Astrocyte of the spinal cord (primary cell): ENCODE measurements around the gene NAT16.

ENCODE experiments used
- DNase-seq: peaks from one replicate; pipeline ENCODE4 v3.0.0; 2011; ENCODE audit warnings: low read depth, low spot score
- H3K4me3 ChIP-seq: 2 replicates; pipeline ENCODE4 v1.5.1; 2011; ENCODE audit warnings: low read depth, mild to moderate bottlenecking, low read length, moderate library complexity
- in situ Hi-C: cut with HindIII; loops from 2 replicates; pipeline ENCODE4 v1.10.0; 2017; ENCODE audit warnings: low sequenced_read_pairs
- TF ChIP-seq, protein P1 (sequence below): IDR thresholded peaks from 2 replicates; pipeline ENCODE4 v1.5.1; 2012; ENCODE audit warnings: low read depth, mild to moderate bottlenecking, low read length, inconsistent platforms

Gene NAT16

DNA sequence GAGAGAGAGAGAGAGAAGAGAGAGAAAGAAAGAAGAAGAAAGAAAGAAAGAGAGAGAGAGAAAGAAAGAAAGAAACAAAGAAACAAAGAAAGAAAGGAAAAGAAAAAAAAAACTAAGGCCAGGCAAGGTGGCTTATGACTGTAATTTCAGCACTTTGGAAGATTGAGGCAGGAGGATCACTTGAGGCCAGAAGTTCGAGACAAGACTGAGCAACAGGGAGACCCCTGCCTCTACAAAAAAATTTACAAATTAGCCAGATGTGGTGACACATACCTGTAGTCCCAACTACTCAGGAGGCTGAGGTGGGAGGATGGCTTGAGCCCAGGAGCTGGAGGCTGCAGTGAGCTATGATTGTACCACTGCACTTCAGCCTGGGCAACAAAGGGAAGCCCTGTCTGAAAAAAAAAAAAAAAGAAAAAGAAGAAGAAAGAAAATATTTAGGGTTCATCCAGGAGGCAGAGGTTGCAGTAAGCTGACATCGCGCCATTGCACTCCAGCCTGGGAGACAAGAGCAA lies 50.4 kb downstream of the NAT16 start:
- peak overlapping the region; percentile 97 for H3K4me3 ChIP-seq
- TF ChIP-seq, protein P1, sequence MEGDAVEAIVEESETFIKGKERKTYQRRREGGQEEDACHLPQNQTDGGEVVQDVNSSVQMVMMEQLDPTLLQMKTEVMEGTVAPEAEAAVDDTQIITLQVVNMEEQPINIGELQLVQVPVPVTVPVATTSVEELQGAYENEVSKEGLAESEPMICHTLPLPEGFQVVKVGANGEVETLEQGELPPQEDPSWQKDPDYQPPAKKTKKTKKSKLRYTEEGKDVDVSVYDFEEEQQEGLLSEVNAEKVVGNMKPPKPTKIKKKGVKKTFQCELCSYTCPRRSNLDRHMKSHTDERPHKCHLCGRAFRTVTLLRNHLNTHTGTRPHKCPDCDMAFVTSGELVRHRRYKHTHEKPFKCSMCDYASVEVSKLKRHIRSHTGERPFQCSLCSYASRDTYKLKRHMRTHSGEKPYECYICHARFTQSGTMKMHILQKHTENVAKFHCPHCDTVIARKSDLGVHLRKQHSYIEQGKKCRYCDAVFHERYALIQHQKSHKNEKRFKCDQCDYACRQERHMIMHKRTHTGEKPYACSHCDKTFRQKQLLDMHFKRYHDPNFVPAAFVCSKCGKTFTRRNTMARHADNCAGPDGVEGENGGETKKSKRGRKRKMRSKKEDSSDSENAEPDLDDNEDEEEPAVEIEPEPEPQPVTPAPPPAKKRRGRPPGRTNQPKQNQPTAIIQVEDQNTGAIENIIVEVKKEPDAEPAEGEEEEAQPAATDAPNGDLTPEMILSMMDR, result no peak
- no peak for DNase-seq
- in situ Hi-C loops, result no loop called here

DNA sequence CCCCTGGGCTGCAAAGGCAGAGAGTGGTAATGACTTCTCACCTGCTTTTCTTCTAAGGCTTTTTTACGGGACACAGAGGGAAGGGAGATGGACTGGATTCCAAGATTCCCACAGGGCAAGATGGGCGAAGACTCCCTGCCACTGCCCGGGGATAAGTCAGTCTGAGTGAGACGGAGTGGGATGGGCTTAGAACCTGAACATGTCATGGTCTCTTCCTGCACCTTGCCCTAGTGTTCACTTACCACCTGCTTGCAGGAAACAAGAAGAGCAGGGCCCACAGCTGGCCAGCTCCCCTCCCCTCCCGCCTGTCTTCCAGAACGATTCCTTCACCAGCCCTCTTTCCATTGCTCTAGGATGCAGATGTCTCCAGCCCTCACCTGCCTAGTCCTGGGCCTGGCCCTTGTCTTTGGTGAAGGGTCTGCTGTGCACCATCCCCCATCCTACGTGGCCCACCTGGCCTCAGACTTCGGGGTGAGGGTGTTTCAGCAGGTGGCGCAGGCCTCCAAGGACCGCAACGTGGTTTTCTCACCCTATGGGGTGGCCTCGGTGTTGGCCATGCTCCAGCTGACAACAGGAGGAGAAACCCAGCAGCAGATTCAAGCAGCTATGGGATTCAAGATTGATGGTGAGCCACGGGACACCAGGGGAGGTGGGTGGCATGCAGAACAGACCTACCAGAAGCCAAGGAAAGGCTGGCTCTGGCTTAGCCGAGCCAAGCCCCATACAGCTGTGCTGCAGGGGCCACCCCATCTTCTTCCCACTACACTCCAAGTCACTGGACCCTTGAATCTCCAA lies 51.9 kb downstream of the NAT16 start:
- in situ Hi-C loops, result no loop called here
- TF ChIP-seq, protein P1, result no peak
- H3K4me3 ChIP-seq, result peak overlapping the region; percentile 97
- peak; percentile 65 for DNase-seq

DNA sequence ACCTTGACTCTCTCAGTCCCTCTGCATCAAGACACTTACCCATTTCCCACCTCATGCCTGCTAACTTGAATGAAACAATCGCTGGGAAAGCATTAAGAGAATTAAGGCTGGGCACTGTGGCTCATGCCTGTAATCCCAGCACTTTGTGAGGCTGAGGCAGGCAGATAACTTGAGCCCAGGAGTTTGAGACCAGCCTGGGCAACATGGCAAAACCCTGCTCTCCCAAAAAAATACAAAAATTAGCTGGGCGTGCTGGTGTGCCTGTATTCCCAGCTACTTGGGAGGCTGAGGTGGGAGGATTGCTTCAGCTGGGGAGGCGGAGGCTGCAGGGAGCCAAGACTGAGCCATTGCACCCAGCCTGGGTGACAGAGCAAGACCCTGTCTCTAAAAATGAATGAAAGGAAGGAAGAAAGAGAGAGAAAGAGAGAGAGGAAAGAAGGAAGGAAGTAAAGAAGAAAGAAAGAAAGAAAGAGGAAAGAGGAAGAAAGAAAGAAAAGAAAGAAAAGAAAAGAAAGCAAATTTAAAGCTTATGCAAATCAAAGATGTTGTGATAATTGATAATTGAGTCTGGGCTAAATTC lies 52.5 kb downstream of the NAT16 start:
- in situ Hi-C loops, result no loop called here
- TF ChIP-seq, protein P1, result no peak
- peak overlapping the region; percentile 97 for H3K4me3 ChIP-seq
- no peak for DNase-seq

DNA sequence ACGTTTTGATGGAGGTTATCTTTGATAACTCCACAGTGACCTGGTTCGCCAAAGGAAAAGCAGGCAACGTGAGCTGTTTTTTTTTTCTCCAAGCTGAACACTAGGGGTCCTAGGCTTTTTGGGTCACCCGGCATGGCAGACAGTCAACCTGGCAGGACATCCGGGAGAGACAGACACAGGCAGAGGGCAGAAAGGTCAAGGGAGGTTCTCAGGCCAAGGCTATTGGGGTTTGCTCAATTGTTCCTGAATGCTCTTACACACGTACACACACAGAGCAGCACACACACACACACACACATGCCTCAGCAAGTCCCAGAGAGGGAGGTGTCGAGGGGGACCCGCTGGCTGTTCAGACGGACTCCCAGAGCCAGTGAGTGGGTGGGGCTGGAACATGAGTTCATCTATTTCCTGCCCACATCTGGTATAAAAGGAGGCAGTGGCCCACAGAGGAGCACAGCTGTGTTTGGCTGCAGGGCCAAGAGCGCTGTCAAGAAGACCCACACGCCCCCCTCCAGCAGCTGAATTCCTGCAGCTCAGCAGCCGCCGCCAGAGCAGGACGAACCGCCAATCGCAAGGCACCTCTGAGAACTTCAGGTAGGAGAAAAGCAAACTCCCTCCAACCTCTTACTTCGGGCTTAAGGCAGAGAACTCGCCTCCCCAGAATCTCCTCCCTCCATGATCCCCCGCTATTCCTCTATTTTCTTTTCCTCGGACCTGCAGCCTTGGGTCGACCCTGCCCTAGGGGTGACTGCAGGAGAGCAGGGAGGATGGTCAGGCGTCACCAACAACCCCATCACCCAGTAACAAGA lies 53.2 kb downstream of the NAT16 start, which contains the start of gene SERPINE1:
SERPINE1 (plus strand) TSS at position 454 of the 809 bp plus-strand sequence. CDS start 1,290 bp downstream, outside the sequence.
- TF ChIP-seq, protein P1, result peak; percentile 31

DNA sequence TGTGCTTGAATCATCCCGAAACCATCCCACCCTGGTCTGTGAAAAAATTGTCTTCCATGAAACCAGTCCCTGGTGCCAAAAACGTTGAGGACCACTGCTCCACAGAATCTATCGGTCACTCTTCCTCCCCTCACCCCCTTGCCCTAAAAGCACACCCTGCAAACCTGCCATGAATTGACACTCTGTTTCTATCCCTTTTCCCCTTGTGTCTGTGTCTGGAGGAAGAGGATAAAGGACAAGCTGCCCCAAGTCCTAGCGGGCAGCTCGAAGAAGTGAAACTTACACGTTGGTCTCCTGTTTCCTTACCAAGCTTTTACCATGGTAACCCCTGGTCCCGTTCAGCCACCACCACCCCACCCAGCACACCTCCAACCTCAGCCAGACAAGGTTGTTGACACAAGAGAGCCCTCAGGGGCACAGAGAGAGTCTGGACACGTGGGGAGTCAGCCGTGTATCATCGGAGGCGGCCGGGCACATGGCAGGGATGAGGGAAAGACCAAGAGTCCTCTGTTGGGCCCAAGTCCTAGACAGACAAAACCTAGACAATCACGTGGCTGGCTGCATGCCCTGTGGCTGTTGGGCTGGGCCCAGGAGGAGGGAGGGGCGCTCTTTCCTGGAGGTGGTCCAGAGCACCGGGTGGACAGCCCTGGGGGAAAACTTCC lies 54.0 kb downstream of the NAT16 start:
- peak overlapping the region; percentile 97 for H3K4me3 ChIP-seq
- in situ Hi-C loops, result no loop called here
- DNase-seq, result peak; percentile 90
- TF ChIP-seq, protein P1, result no peak

More for the DNA sequence above, 53.2 kb downstream of the NAT16 start, which contains the start of gene SERPINE1:
- in situ Hi-C loops, result no loop called here
- H3K4me3 ChIP-seq, result peak within 1 kb of the TSS; percentile 97
- peak; percentile 99 for DNase-seq
